ENCODE measurements around the gene SIX1. TPM values are rescaled to one million over a fixed set of nuclear protein-coding genes. Genes with fewer than 3 reads are reported as not detected.

SIX1 gene
- total RNA-seq, 6 donors from 2014 or later, result 0.17 to 8.9 (median 1.8) TPM

GRCh38 chr14:60658909-60659585, 9.8 kb upstream of the SIX1 start:
- no peak overlapping the region for H3K4me3 ChIP-seq
- no peak for TF ChIP-seq EP300 (IDR thresholded peaks at IDR 0.05)
- no peak for TF ChIP-seq POLR2AphosphoS5 (IDR thresholded peaks at IDR 0.05)
- TF ChIP-seq POLR2A (IDR thresholded peaks at IDR 0.05), result no peak
- no peak for TF ChIP-seq CTCF (IDR thresholded peaks at IDR 0.05)
- ATAC-seq (ENCODE audit: low FRiP score in 2 of 2) (no peak), DNase-seq (no peak)
- 44 to 46% methylated on average over 4 of the region's 4 CpGs for WGBS, 2 donors
- H3K4me1 ChIP-seq, result peaks cover 15 to 33% (median 19%) of the 10 kb centered on the region in 4 donors
- H3K27me3 ChIP-seq, result peaks cover 0 to 37% (median 22%) of the 10 kb centered on the region in 4 donors
- H3K9me3 ChIP-seq, result no peaks in the 10 kb centered on the region
- no peak overlapping the region for H3K27ac ChIP-seq
- H3K36me3 ChIP-seq, result no peaks in the 10 kb centered on the region

- no peaks in the 10 kb centered on the region for H3K9me3 ChIP-seq
- DNase-seq, result no peak
- H3K27me3 ChIP-seq, result peaks cover 0 to 45% (median 27%) of the 10 kb centered on the region in 4 donors
- TF ChIP-seq POLR2A (IDR thresholded peaks at IDR 0.05), result no peak
- no peak for TF ChIP-seq CTCF (IDR thresholded peaks at IDR 0.05)
- no peak for TF ChIP-seq EP300 (IDR thresholded peaks at IDR 0.05)
- TF ChIP-seq POLR2AphosphoS5 (IDR thresholded peaks at IDR 0.05), result no peak
- H3K4me1 ChIP-seq, result peaks cover 15 to 34% (median 20%) of the 10 kb centered on the region in 4 donors
- ATAC-seq (ENCODE audit: low FRiP score in 2 of 2), result no peak
- peak overlapping the region in 1 of 4 donors; percentile 66 for H3K4me3 ChIP-seq
- no peak overlapping the region for H3K27ac ChIP-seq
- no peaks in the 10 kb centered on the region for H3K36me3 ChIP-seq
- WGBS, 2 donors, result 27 to 30% methylated on average over 10 of the region's 10 CpGs
Observed at GRCh38 chr14:60658211-60658690, 9.0 kb upstream of the SIX1 start.

GRCh38 chr14:60657456-60658210, 8.4 kb upstream of the SIX1 start:
- ATAC-seq (ENCODE audit: low FRiP score in 2 of 2) (peak; percentile 13 to 52), DNase-seq (peak in 1 of 2 donors; percentile 66)
- 3 to 5% methylated on average over 35 to 47 of the region's 47 CpGs for WGBS, 2 donors
- Histone ChIP-seq H3K4me3 (peak overlapping the region; percentile 50 to 66 (median 64)), H3K4me1 (peaks cover 21 to 40% (median 25%) of the 10 kb centered on the region in 4 donors), H3K27ac (peak overlapping the region in 2 of 4 donors; percentile 6 to 49), H3K9me3 (no peaks in the 10 kb centered on the region), H3K36me3 (no peaks in the 10 kb centered on the region), H3K27me3 (peaks cover 0 to 51% (median 32%) of the 10 kb centered on the region in 4 donors)
- no peak for TF ChIP-seq POLR2A (IDR thresholded peaks at IDR 0.05)
- TF ChIP-seq EP300 (IDR thresholded peaks at IDR 0.05), result no peak
- no peak for TF ChIP-seq CTCF (IDR thresholded peaks at IDR 0.05)
- TF ChIP-seq POLR2AphosphoS5 (IDR thresholded peaks at IDR 0.05), result no peak

- WGBS, 2 donors, result 1 to 3% methylated on average over 35 to 59 of the region's 75 CpGs
- peak; percentile 64 to 86 for ATAC-seq (ENCODE audit: low FRiP score in 2 of 2)
- peak; percentile 29 to 91 for DNase-seq
Observed at GRCh38 chr14:60656686-60657455, 7.6 kb upstream of the SIX1 start.

More at GRCh38 chr14:60656686-60657455, 7.6 kb upstream of the SIX1 start:
- H3K4me1 ChIP-seq, result peaks cover 23 to 47% (median 29%) of the 10 kb centered on the region in 4 donors
- no peaks in the 10 kb centered on the region for H3K9me3 ChIP-seq
- H3K27me3 ChIP-seq, result peaks cover 0 to 59% (median 37%) of the 10 kb centered on the region in 4 donors
- peak overlapping the region; percentile 50 to 66 (median 64) for H3K4me3 ChIP-seq
- peak overlapping the region in 2 of 4 donors; percentile 6 to 49 for H3K27ac ChIP-seq
- no peaks in the 10 kb centered on the region for H3K36me3 ChIP-seq
- TF ChIP-seq POLR2AphosphoS5 (IDR thresholded peaks at IDR 0.05) (no peak), POLR2A (IDR thresholded peaks at IDR 0.05) (peak in 1 of 4 donors; percentile 10), EP300 (IDR thresholded peaks at IDR 0.05) (no peak), CTCF (IDR thresholded peaks at IDR 0.05) (peak in 2 of 6 experiments; percentile 19 to 27)
